ENCODE results near the gene MLEC. TPM values are rescaled to one million over a fixed set of nuclear protein-coding genes. Genes with fewer than 3 reads are reported as not detected.
A peak's percentile ranks its signal among the peaks of the same experiment; 100 is the strongest.

Gene MLEC, protein sequence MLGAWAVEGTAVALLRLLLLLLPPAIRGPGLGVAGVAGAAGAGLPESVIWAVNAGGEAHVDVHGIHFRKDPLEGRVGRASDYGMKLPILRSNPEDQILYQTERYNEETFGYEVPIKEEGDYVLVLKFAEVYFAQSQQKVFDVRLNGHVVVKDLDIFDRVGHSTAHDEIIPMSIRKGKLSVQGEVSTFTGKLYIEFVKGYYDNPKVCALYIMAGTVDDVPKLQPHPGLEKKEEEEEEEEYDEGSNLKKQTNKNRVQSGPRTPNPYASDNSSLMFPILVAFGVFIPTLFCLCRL
- total RNA-seq, result 132 and 135 TPM in 2 replicates
- polyA plus RNA-seq, result 210 and 227 TPM in 2 replicates

DNA sequence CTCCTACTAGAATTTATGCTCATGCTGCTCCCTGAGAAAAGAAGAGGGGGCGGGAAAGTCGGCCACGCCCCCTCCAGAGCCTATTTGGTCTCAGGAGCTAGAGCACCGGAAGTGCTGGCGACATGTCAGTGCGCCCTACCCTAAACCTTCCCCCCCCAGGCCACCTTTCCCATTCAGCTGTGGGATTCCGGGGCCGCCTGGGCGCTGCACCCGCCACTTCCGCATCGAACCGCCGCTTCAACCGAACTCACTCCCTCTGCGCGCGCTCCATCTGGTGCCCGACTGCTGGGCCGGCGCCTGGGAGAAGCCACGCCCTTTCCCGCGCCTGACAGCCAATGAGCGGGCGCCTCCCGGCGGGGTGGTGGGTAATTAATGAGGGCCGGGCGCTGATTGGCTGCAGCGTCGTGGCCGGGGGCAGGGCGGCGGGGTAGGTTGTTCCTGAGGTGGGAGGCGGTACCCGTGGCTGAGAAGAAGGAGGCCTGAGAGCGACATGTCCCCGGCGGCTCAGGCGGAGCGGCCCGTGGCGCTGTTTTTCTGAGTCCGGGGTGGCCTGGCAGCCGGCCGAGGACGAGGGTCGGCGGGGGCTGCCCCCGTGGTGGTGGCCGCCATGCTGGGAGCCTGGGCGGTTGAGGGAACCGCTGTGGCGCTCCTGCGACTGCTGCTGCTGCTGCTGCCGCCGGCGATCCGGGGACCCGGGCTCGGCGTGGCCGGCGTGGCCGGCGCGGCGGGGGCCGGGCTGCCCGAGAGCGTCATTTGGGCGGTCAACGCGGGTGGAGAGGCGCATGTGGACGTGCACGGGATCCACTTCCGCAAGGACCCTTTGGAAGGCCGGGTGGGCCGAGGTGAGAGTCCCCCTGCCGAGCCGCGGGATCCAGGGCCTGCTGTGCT lies at the start of gene MLEC:
Gene MLEC (plus strand): TSS at position 460 of the 888 bp plus-strand sequence. CDS start 148 bp downstream, at position 608.
- Histone ChIP-seq H2AFZ (peak within 1 kb of the TSS; percentile 72), H3K9me2 (replicated peaks; ENCODE audit: insufficient read depth) (no peaks in the 10 kb centered on the region), H3K36me3 (replicated peaks; ENCODE audit: insufficient read depth, low read depth) (no peaks in the 10 kb centered on the region), H4K20me1 (ENCODE audit: insufficient read depth, poor library complexity, severe bottlenecking) (peaks cover 42% of the 10 kb centered on the region), H3K27me3 (no peaks in the 10 kb centered on the region), H3K4me3 (peak within 1 kb of the TSS; percentile 56), H3K27ac (peak within 1 kb of the TSS; percentile 92), H3K79me2 (peaks cover 47% of the 10 kb centered on the region), H3K4me2 (peak within 1 kb of the TSS; percentile 92), H3K9me3 (ENCODE audit: low read depth) (no peaks in the 10 kb centered on the region), H3K4me1 (ENCODE audit: insufficient read depth) (peaks cover 29% of the 10 kb centered on the region)
- WGBS (ENCODE audit: low lambda C conversion rate, missing lambda C conversion rate), result 2% methylated on average over 66 of the region's 84 CpGs
- DNase-seq (ENCODE audit: low spot score), result peak; percentile 99
- TF ChIP-seq, protein P1, sequence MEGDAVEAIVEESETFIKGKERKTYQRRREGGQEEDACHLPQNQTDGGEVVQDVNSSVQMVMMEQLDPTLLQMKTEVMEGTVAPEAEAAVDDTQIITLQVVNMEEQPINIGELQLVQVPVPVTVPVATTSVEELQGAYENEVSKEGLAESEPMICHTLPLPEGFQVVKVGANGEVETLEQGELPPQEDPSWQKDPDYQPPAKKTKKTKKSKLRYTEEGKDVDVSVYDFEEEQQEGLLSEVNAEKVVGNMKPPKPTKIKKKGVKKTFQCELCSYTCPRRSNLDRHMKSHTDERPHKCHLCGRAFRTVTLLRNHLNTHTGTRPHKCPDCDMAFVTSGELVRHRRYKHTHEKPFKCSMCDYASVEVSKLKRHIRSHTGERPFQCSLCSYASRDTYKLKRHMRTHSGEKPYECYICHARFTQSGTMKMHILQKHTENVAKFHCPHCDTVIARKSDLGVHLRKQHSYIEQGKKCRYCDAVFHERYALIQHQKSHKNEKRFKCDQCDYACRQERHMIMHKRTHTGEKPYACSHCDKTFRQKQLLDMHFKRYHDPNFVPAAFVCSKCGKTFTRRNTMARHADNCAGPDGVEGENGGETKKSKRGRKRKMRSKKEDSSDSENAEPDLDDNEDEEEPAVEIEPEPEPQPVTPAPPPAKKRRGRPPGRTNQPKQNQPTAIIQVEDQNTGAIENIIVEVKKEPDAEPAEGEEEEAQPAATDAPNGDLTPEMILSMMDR (IDR thresholded peaks at IDR 0.05; ENCODE audit: poor library complexity), result peak; percentile 5
- TF ChIP-seq EZH2phosphoT487 (IDR thresholded peaks at IDR 0.05; ENCODE audit: low read depth, severe bottlenecking, unreplicated experiment), result no peak
- no peak for TF ChIP-seq EZH2 (IDR thresholded peaks at IDR 0.05; ENCODE audit: borderline replicate concordance)

DNA sequence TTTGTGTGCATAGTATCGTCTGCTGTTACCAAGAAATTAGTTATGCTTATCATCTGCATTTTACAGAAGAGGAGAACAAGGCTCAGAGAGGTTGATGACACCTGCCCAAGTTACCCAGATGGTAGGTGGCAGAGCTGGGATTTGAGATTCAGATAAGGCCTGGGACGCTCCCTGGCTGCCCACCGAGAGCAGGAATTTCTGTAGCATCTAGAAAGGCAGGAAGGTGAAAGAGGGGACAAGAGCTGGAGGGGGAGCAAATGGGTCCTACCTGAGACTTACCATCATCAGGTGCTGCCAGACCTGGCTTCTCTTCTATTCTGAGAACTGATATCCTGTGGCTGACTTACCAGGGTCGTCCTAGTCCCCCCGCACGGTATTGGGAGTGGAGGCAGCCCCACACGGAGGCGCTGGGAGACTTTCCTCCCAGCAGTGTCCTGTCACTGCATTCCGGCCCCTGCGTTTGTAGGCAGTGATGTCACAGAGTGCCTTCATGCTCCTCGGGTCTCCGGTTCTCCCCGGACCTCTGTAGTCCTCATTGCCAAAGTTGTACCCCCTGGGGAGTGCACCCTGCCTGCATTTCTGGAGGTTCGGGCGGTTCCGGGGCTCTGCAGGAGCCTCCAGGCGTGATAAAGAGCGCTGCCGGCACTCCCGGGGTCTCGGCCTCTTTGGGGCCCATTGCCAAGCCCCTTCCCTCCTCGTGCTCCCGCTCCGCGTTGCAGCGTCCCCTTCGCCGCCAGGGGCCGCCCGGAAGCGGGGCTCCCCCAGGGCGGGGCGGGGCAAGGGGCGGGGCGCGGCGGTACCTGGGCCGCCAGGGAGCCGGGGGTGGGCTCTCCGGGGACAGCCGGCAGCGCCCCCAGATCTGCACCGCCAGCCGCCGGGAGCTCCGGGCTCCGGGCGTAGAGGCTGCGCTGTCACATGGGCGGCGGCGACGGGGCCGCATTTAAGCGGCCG lies 46.9 kb upstream of the MLEC start, which contains the start of gene CABP1:
Gene CABP1 (plus strand): TSS at position 856 of the 951 bp plus-strand sequence. CDS start 60 bp downstream, at position 916.
- DNase-seq (ENCODE audit: low spot score), result peak; percentile 55
- Histone ChIP-seq H3K9me2 (replicated peaks; ENCODE audit: insufficient read depth) (no peaks in the 10 kb centered on the region), H3K27me3 (peaks cover 45% of the 10 kb centered on the region), H3K4me3 (peak within 1 kb of the TSS; percentile 58), H3K9me3 (ENCODE audit: low read depth) (no peaks in the 10 kb centered on the region), H3K4me2 (peak within 1 kb of the TSS; percentile 99), H4K20me1 (ENCODE audit: insufficient read depth, poor library complexity, severe bottlenecking) (peaks cover 4% of the 10 kb centered on the region), H2AFZ (no peak within 1 kb of the TSS), H3K36me3 (replicated peaks; ENCODE audit: insufficient read depth, low read depth) (no peaks in the 10 kb centered on the region), H3K27ac (no peak within 1 kb of the TSS), H3K4me1 (ENCODE audit: insufficient read depth) (peaks cover 4% of the 10 kb centered on the region), H3K79me2 (no peaks in the 10 kb centered on the region)
- 9% methylated on average over 42 of the region's 56 CpGs for WGBS (ENCODE audit: low lambda C conversion rate, missing lambda C conversion rate)
- TF ChIP-seq EZH2 (IDR thresholded peaks at IDR 0.05; ENCODE audit: borderline replicate concordance) (no peak), EZH2phosphoT487 (IDR thresholded peaks at IDR 0.05; ENCODE audit: low read depth, severe bottlenecking, unreplicated experiment) (no peak)
- TF ChIP-seq, protein P1 (IDR thresholded peaks at IDR 0.05; ENCODE audit: poor library complexity), result peak; percentile 33
